Fibroblast of lung (primary cell): ENCODE measurements around the gene GAS7.

Source experiments
- CTCF ChIP-seq, 2 donors: IDR thresholded peaks in 1 of 2; conservative IDR thresholded peaks in 1 of 2; 1 replicate in 1 of 2; 2 replicates in 1 of 2; pipeline ENCODE4 v1.5.1; 2011 to 2012; ENCODE audit warnings: low read length in 2 of 2, control low read depth in 1 of 2, inconsistent platforms in 1 of 2, low read depth in 1 of 2, mild to moderate bottlenecking in 1 of 2
- EZH2 ChIP-seq: IDR thresholded peaks from 2 replicates; pipeline ENCODE4 v1.5.1; 2012; ENCODE audit warnings: low read length, control low read depth, mild to moderate bottlenecking; ENCODE audit errors: missing control alignments

GRCh38 chr17:10156077-10156435 is 42.4 kb downstream of the GAS7 start:
- no peak for TF ChIP-seq CTCF (conservative IDR thresholded peaks at IDR 0.05 in 1 of 2, IDR thresholded peaks at IDR 0.05 in 1 of 2; ENCODE audit: low read depth in 1 of 2, low read length in 2 of 2)
- TF ChIP-seq EZH2: no peak
